Spleen (tissue), 11 donors: ENCODE measurements around the gene IGF2R. TPM values are rescaled to one million over a fixed set of nuclear protein-coding genes. Genes with fewer than 3 reads are reported as not detected.

ENCODE experiments used
- DNase-seq: peaks from one replicate; pipeline ENCODE4 v3.0.0-alpha.2; 2020
- H3K27ac ChIP-seq, 8 donors: fragments of 200-600 bp; sonication (generic) in 7 of 8; 1 replicate in 4 of 8; 2 replicates in 4 of 8; pipeline versions ENCODE4 v1.5.0 to v1.8.0; 2016 to 2021; ENCODE audit warnings: inconsistent platforms in 4 of 8, mild to moderate bottlenecking in 4 of 8, moderate library complexity in 1 of 8
- H3K27me3 ChIP-seq, 7 donors: fragments of 200-600 bp; sonication (generic) in 6 of 7; replicated peaks in 1 of 7; 1 replicate in 4 of 7; 2 replicates in 3 of 7; pipeline versions ENCODE4 v1.5.0 to v1.8.0; 2016 to 2021; ENCODE audit warnings: inconsistent platforms in 3 of 7, mild to moderate bottlenecking in 1 of 7
- H3K36me3 ChIP-seq, 6 donors: fragments of 200-600 bp; sonication (generic) in 5 of 6; 1 replicate in 4 of 6; 2 replicates in 2 of 6; pipeline versions ENCODE4 v1.5.0 to v1.8.0; 2016 to 2021; ENCODE audit warnings: inconsistent platforms in 2 of 6
- H3K4me1 ChIP-seq, 6 donors: fragments of 200-600 bp; sonication (generic) in 5 of 6; 1 replicate in 3 of 6; 2 replicates in 3 of 6; pipeline versions ENCODE4 v1.5.0 to v1.8.0; 2016 to 2021; ENCODE audit warnings: inconsistent platforms in 3 of 6
- H3K4me3 ChIP-seq, 8 donors: fragments of 200-600 bp; sonication (generic) in 7 of 8; 1 replicate in 4 of 8; 2 replicates in 4 of 8; pipeline versions ENCODE4 v1.5.0 to v1.8.0; 2016 to 2021; ENCODE audit warnings: inconsistent platforms in 4 of 8, mild to moderate bottlenecking in 4 of 8, moderate library complexity in 2 of 8
- H3K9me3 ChIP-seq, 8 donors: fragments of 200-600 bp; sonication (generic) in 7 of 8; 1 replicate in 4 of 8; 2 replicates in 4 of 8; pipeline versions ENCODE4 v1.5.0 to v1.8.0; 2016 to 2021; ENCODE audit warnings: inconsistent platforms in 4 of 8
- POLR2A ChIP-seq, 3 donors: fragments of 450-650 bp; IDR thresholded peaks; one replicate each; pipeline ENCODE4 v1.5.1; 2017; ENCODE audit warnings: antibody characterized with exemption in 3 of 3, mild to moderate bottlenecking in 1 of 3
- POLR2AphosphoS5 ChIP-seq, 3 donors: sonication (generic); formaldehyde crosslinking; IDR thresholded peaks; one replicate each; pipeline ENCODE4 v1.5.1; 2017; ENCODE audit warnings: antibody characterized with exemption in 3 of 3
- WGBS, 5 donors: extraction: QIAGEN DNeasy Blood & Tissue Kit in 3 of 5; methylation state at CpG; one replicate each; pipeline versions ENCODE4 v1.1.5 to v1.1.7; 2013 to 2018; 5-methylcytosine and 5-hydroxymethylcytosine counted together
- intact Hi-C: fragments of 100-400 bp; cut with DNase I; formaldehyde crosslinking; loops from one replicate; pipeline ENCODE4 v1.15.0; 2023; ENCODE audit warnings: low total_unique reads
- polyA plus RNA-seq, 3 donors: library from polyadenylated mRNA; stranded (reverse); fragments of 200-250 nt; gene quantifications; one replicate each; pipeline ENCODE4 v1.2.1, GENCODE V29; 2013
- total RNA-seq, 7 donors: library from RNA; depleted of rRNA in 3 of 7; stranded (reverse); fragments of >200 nt in 3 of 7; fragmentation: NEBNext Ultra II Directional in 4 of 7; extraction: Animal tissue kit (Norgen Biotek cat#: 25700) in 4 of 7; gene quantifications; one replicate each; pipeline versions ENCODE4 v1.1.0 to v1.2.1, GENCODE V29; 2016 to 2021
- TF ChIP-seq, protein P1 (sequence below), 11 experiments: fragments of 200-600 bp in 7 of 11; fragments of 450-650 bp in 4 of 11; sonication (generic) in 4 of 11; IDR thresholded peaks in 8 of 11; conservative IDR thresholded peaks in 3 of 11; 1 replicate in 7 of 11; 2 replicates in 4 of 11; pipeline versions ENCODE4 v1.4.0 to v1.8.0; 2016 to 2021; ENCODE audit warnings: antibody characterized with exemption in 11 of 11, inconsistent platforms in 4 of 11, mild to moderate bottlenecking in 1 of 11
- donor health status: healthy with polysubstance abuse.
- donor health status: DM: no; HTN: no; CAD: no; lungs with moderate emphysema.
- donor health status: DM: no; HTN: no; CAD: no.
- donor health status: Bipolar disorder and iron deficiency.
- donor health status: healthy.
- donor health status: DM: no; HTN: no; CAD: no.
- donor health status: DM: yes; HTN: yes; CAD: no.

The IGF2R gene
- total and polyA plus RNA-seq, 10 donors, result 6.9 to 193 (median 159) TPM

DNA sequence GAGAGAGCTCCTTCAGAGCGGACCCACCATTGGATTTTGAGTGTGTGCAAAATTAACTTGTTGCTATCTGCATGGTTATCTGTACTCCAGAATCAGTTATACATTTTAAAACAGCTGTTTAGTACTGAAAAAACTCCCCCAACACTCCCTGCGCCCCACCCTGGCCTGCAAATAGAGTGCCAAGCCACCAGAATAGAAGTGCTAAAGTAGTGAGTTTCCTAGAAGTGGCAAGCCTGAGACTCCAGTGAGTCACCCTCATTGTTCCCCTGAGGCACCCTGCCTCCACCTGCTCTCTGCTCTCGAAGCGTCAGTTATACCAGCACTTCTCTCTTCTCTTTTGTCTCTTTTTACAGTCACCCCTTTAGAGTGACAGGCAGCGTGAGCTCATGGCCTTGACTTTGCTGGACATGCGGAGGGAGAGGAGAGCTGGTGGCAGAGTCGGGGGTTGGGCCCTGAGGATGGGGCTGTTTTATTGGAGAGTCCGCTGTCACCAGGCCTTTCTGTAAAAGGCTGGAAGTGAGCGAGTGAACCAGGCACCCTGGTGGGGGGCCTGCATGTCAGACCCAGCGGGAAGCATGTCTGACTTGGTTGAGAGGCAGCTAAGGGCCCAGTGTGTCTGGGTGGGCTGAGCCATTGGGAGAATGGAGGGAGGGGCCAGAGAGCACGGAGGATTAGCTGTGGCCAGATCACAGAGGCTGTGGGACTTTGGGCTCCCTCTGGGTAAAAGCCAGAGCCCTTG is 10.4 kb downstream of the IGF2R start:
- WGBS, 5 donors, result 53 to 66% (median 59%) methylated on average over 11 of the region's 11 CpGs
- peak; percentile 78 for DNase-seq
- Histone ChIP-seq H3K9me3 (no peaks in the 10 kb centered on the region), H3K36me3 (no peaks in the 10 kb centered on the region), H3K27me3 (no peaks in the 10 kb centered on the region), H3K4me3 (peak overlapping the region in 1 of 8 donors; percentile 38), H3K27ac (peak overlapping the region; percentile 58 to 89 (median 82)), H3K4me1 (peaks cover 75 to 100% (median 97%) of the 10 kb centered on the region in 6 donors)
- intact Hi-C loops, result loop anchor here (10.0 kb wide), 1 partner anchor 45 kb away; no protein-coding TSS in a partner anchor
- TF ChIP-seq, protein P1, sequence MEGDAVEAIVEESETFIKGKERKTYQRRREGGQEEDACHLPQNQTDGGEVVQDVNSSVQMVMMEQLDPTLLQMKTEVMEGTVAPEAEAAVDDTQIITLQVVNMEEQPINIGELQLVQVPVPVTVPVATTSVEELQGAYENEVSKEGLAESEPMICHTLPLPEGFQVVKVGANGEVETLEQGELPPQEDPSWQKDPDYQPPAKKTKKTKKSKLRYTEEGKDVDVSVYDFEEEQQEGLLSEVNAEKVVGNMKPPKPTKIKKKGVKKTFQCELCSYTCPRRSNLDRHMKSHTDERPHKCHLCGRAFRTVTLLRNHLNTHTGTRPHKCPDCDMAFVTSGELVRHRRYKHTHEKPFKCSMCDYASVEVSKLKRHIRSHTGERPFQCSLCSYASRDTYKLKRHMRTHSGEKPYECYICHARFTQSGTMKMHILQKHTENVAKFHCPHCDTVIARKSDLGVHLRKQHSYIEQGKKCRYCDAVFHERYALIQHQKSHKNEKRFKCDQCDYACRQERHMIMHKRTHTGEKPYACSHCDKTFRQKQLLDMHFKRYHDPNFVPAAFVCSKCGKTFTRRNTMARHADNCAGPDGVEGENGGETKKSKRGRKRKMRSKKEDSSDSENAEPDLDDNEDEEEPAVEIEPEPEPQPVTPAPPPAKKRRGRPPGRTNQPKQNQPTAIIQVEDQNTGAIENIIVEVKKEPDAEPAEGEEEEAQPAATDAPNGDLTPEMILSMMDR (IDR thresholded peaks at IDR 0.05 in 8 of 11, conservative IDR thresholded peaks at IDR 0.05 in 3 of 11), result no peak
- TF ChIP-seq POLR2AphosphoS5 (IDR thresholded peaks at IDR 0.05), result no peak
- TF ChIP-seq POLR2A (IDR thresholded peaks at IDR 0.05), result no peak

DNA sequence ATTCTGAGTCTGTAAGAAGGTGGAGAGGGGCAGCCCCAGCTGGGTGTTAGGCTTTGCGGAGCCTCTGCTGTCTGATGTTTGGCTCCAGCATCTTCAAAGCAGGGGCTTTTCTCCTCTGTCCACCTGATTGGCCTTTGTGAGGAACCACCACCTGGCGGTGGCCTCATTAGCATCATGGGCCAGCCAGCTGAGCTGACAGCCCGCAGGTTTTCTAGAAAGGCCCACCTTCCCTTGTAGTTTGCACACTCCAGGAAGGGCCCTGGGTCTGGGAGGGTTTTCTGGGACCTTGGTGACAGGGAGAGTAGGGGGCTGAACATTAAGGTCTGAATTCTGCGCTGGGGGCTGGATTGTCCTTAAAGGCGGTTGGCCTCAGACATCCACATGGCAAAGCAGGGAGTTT is 11.6 kb downstream of the IGF2R start:
- Histone ChIP-seq H3K4me1 (peaks cover 79 to 100% (median 98%) of the 10 kb centered on the region in 6 donors), H3K36me3 (no peaks in the 10 kb centered on the region), H3K4me3 (peak overlapping the region in 1 of 8 donors; percentile 54), H3K9me3 (no peaks in the 10 kb centered on the region), H3K27ac (peak overlapping the region in 6 of 8 donors; percentile 58 to 89 (median 86)), H3K27me3 (no peaks in the 10 kb centered on the region)
- DNase-seq, result no peak
- WGBS, 5 donors, result 84 to 93% (median 91%) methylated on average over 4 to 5 of the region's 5 CpGs
- intact Hi-C loops, result no loop called here
- TF ChIP-seq, protein P1 (IDR thresholded peaks at IDR 0.05 in 8 of 11, conservative IDR thresholded peaks at IDR 0.05 in 3 of 11), result no peak
- TF ChIP-seq POLR2AphosphoS5 (IDR thresholded peaks at IDR 0.05), result no peak
- TF ChIP-seq POLR2A (IDR thresholded peaks at IDR 0.05), result no peak

DNA sequence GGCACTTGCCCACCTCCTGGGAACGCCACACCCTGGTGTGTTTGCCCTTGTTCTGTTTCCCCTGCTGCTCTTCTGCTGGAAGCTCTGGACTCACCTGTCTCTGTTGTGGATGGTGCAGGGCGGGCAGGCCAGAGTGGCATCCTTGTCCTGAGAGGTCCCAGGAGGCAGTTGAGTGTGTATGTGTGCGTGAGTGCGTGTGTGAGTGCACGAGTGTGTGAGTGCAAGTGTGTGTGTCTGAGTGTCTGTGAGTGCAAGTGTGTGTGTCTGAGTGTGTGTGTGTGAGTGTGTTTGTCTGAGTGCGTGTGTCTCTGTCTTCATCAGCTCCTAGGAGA is 12.2 kb downstream of the IGF2R start:
- TF ChIP-seq POLR2A (IDR thresholded peaks at IDR 0.05), result no peak
- TF ChIP-seq, protein P1 (IDR thresholded peaks at IDR 0.05 in 8 of 11, conservative IDR thresholded peaks at IDR 0.05 in 3 of 11), result no peak
- no peak for TF ChIP-seq POLR2AphosphoS5 (IDR thresholded peaks at IDR 0.05)
- H3K9me3 ChIP-seq, result no peaks in the 10 kb centered on the region
- DNase-seq, result peak; percentile 76
- H3K27me3 ChIP-seq, result no peaks in the 10 kb centered on the region
- H3K27ac ChIP-seq, result peak overlapping the region; percentile 65 to 89 (median 86)
- peak overlapping the region in 2 of 8 donors; percentile 13 to 54 for H3K4me3 ChIP-seq
- intact Hi-C loops, result no loop called here
- WGBS, 5 donors, result 68 to 83% (median 77%) methylated on average over 5 to 6 of the region's 6 CpGs
- no peaks in the 10 kb centered on the region for H3K36me3 ChIP-seq
- peaks cover 79 to 100% (median 99%) of the 10 kb centered on the region in 6 donors for H3K4me1 ChIP-seq
